GM21825 (cell line): ENCODE results near the gene PARPBP.
"Not testable (repeated sequence)": the region's sequence is repeated elsewhere in the genome, so short reads cannot be mapped to it uniquely, and the experiment has no call there.

ENCODE experiments used
- ATAC-seq: cut with Tn5 transposase; IDR thresholded peaks from one replicate; pipeline ENCODE4 v1.9.1; 2021; ENCODE audit warnings: mild to moderate bottlenecking, moderate library complexity; ENCODE audit not compliant: unreplicated experiment

The PARPBP gene

DNA sequence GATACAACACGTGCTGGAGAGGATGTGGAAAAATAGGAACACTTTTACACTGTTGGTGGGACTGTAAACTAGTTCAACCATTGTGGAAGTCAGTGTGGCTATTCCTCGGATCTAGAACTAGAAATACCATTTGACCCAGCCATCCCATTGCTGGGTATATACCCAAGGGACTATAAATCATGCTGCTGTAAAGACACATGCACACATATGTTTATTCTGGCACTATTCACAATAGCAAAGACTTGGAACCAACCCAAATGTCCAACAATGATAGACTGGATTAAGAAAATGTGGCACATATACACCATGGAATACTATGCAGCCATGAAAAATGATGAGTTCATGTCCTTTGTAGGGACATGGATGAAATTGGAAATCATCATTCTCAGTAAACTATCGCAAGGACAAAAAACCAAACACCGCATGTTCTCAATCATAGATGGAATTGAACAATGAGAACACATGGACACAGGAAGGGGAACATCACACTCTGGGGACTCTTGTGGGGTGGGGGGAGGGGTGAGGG lies 27.1 kb downstream of the PARPBP start:
- ATAC-seq, result not testable (repeated sequence)

DNA sequence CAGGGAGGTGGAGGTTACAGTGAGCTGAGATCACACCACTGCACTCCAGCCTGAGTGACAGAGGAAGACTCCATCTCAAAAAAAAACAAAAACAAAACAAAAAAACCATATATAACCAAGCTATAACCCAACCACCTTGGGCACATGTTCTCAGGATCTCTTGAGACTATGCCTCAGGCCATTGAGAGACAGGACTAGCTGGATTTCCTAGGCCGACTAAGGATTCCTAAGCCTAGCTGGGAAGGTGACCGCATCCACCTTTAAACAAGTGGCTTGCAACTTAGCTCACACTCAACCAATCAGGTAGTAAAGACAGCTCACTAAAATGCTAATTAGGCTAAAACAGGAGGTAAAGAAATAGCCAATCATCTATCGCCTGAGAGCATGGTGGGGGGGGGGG lies 35.2 kb downstream of the PARPBP start:
- not testable (repeated sequence) for ATAC-seq

DNA sequence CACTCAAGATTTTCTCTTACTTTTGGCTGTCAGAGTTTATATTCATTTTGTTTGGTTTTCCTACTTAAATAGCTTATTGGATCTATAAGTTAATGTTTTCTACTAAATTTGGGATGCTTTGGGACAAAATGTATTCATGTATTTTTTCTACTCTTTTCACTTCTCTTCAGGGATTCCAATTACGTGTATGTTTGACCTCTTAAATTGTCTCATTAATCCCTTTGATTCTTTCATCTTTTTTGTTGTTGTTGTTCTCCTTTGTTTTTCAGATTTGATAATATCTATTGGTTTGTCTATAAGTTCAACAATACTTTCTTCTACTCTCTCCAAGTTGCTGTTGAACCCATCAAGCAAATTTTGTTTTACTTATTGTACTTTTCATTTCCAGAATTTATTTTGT lies 43.4 kb downstream of the PARPBP start:
- no peak for ATAC-seq

DNA sequence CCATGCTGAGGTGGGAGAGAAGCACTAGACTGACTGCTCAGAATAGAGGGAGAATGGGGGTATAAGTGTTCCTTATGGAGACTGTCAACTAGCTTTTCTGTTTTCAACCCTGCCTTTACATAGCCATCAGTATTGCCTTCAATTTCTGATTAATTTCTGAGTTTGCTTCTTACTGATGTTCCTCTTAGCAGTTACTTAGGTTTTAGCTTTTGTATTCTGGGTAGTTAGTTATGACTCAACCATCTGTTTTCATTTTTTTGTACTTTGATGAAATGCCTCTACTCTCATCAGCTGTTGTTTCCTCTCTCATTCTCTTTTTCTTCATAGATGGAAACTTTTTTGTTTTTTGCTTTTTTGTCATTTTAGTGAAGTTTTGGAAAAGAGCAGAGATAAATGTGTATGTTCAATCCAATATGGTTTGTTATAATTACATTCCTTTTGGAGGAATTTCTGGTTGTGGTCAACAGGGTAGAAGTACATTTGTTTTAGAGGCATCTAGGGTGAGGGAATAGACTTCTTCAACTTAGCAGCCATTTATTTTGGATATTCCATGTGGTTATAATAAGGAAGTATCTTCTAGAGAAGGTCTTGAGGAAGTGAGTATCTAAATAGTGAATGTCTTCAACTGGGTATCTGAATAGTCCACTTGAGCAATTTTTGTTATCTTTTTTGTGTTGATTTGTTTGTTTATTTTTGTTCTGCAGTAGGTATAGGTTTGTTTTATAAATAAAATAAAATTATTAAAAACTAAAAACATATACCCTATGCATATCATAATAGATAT lies 48.0 kb downstream of the PARPBP start:
- no peak for ATAC-seq

DNA sequence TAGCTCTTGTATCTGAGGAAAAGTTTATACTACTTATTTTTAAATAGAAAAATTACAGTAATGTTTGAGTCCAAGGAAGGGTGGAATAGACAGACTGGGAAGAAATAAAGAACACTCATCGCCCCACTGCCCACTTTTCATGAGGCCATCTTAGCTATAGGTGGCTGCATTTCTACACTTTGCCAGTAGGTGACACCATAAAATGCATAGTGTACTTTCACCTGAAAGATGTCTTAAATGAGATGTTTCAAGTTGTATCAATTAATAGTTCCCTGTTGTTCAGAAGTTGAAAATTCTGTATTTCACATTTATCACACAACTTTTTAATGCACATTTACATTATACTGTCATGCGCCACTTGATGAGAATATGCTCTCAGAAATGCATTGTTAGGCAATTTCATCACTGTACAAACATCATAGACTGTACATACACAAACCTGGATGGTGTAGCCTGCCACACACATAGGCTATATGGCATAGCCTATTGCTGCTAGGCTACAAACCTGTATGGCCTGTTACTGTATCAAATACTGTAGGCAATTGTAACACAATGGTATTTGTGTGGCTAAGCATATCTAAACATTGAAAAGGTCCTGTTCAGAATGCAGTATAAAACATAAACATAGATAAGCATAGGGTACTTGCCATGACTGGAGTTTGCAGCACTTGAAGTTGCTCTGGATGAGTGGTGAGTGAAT lies 50.1 kb downstream of the PARPBP start:
- no peak for ATAC-seq

DNA sequence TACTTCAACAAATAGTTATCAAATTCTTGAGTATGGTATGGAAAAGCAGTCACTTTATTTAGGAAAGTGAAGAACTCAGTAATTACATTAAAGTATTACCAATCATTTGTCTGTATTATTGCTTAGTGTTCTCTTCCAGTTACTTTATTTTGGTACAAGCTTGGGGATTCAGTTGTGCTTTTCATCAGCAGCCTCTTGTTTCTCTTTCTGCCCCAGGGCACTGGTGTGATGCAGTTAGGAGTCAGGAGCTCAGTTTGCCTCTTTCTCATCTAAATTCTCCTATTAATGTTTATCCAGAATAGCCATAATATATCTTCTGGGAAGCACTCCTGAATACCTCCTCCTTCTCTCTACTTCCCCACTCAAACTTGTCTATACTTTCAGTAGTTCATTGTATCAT lies 52.0 kb downstream of the PARPBP start:
- ATAC-seq, result no peak

DNA sequence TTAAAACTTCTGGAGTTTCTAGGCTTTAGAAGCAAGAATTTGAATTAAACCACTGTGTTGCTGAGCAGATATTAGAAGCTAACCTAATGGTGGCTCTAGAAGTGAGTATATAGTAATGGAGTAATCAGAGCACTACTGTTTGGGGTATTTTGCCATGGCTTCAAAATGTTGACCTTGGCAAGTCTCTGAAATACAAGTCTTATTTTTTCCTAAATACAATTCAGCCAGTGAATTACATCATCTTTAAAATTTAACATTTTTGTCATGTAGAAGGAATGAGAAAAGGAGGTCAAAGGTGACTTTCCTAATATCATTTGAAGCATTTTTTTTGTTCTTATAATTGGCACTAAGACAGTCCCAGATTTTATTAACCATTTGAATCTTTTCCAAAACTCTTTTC lies 52.5 kb downstream of the PARPBP start:
- ATAC-seq, result no peak

DNA sequence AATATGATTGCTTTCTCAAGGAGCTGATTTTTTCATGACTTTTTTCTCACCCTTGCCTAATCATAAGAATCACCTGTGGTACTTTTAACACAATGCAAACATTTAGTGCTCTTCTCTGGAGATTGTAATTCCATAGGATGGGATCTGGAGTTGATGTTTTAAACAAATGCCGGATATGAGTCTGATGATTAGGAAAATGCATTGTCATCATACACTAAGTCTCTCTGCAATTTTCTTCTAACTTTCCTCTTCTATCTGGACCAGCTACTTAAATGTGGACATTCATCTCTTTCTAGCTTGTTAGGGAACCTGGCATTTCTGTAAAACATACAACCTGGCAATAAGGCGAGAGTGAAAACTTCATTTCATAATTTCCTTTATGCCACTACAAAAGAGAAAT lies 54.1 kb downstream of the PARPBP start:
- ATAC-seq, result no peak

DNA sequence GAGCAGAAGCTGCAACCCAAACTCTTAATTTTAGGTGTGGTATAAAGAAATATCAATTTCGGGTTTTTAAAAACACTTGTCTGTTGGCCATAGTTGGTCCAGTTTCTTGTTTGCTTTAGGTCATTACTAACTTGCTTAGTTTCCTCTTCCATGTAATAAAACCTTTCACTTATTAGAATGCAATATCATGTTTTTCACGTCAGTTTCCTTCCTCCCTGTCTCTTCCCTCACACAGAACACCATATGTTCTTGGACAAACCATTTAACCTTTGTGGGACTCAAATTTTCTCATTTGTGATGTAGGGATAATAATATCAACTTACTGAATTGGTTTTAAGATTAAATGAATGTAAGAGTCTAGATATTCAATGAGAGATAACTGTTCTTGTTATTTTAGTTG lies 54.8 kb downstream of the PARPBP start:
- ATAC-seq, result no peak

DNA sequence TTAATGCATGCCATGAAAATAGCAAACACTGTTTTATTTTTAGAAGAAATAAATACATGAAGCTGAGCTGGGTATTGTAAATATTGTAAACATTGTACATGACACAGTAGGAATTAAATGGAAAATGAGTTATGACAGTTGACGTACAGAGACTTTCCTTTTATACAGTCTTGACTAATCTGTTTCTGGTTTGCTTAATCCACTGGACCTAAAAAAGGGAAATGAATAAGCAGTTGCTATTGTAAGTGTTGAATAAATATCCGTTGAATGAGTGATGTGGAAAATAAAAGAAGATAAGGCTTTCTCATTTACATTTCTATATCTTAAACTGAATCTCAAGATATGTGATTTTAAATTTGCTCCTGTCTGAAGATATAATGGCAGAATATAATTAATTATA lies 62.7 kb downstream of the PARPBP start:
- ATAC-seq, result no peak

DNA sequence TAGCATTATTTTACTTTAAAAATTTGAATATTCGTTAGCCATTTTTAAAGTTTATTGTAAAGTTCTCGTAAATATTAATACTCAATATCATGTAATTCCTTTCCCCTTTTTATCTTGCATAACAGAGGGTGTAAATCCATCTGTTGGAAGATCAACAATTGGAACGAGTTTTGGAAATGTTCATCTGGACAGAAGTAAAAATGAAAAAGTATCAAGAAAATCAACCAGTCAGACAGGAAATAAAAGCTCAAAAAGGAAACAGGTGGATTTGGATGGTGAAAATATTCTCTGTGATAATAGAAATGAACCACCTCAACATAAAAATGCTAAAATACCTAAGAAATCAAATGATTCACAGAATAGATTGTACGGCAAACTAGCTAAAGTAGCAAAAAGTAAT lies 75.8 kb downstream of the PARPBP start:
- no peak for ATAC-seq

DNA sequence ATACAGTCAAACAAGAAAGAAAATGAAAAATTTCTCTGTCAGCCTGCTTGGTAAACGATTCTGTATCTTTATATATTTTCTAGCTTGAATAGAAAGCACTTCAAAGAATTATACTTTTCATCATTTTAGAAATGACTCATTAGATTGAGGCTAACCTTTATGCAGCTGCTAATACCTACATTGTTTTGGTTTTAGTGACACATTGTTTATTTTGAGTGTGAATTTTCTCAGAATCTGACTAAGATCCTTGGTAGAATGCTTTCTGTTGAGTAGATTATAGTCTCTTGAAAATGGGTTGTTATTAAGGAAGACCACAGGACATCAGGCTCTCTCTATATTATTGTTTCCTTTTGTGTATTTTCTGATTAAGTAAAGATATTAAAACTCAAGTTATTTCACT lies 77.8 kb downstream of the PARPBP start, which contains the start of gene PMCH:
Gene PMCH, minus strand, starts transcription at position 45 of the 400 bp plus-strand sequence. CDS start 63 bp downstream, outside the sequence.
- no peak for ATAC-seq

DNA sequence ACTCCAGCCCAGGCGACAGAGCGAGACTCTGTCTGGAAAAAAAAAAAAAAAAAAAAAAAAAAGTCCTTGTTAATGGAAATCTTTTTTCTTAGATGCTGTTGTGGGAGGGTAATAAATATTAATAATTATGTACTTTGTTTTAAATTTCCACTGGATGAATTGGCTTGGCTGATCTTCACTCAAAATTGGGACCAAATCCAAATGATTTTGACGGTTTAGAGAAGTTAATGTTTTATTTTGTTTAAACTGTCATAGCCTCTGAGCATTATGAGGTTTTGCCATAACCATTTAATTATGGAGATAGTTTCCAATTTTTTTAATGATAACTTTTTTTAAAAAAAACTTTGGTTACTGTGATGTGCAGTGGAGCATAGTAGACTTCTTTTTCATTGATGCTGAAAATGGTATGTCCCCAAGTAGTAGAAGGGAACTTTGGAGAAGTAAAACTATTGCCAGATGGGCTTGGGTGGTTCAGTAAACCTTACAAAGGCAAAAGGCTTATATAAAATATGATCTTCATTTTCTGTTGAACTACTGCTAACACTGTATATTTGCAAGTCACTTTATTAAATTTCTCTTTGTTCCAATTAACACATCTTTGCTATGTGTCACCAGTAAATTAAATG lies 81.6 kb downstream of the PARPBP start:
- no peak for ATAC-seq

DNA sequence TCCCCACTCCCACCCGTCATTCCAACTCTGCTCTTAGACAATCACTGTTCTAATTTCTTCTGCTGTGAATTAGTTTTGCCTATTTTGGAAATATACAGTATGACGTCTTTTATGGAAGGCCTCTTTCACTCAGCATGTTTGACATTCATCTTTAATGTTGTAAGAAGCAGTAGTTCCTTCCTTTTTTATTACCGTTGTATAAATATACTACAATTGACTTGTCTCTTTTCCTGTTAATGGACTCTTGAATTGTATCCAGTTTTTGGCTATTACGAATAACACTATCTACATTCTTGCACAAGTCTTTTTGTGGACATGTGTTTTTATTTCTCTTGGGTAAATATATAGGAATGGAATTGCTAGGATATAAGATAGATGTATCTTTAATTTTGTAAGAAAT lies 82.6 kb downstream of the PARPBP start:
- ATAC-seq, result no peak

DNA sequence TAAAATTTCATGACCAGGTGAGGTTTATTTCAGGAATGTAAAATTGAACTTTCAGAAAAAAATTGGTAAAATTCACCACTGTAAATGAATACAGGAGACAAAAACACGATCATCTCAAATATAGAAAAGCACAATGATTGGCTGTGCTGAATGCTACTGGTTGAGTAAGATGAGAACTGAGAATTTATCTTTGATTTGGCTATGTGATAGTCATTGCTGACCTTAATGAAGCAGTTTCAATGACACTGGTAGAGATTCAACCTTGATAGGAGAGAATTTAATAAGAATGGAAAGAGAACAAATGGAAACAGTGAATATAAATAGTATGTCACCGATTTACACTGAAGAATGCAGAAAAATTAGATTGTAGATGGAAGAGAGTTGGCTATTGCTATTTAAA lies 84.0 kb downstream of the PARPBP start:
- ATAC-seq, result no peak

DNA sequence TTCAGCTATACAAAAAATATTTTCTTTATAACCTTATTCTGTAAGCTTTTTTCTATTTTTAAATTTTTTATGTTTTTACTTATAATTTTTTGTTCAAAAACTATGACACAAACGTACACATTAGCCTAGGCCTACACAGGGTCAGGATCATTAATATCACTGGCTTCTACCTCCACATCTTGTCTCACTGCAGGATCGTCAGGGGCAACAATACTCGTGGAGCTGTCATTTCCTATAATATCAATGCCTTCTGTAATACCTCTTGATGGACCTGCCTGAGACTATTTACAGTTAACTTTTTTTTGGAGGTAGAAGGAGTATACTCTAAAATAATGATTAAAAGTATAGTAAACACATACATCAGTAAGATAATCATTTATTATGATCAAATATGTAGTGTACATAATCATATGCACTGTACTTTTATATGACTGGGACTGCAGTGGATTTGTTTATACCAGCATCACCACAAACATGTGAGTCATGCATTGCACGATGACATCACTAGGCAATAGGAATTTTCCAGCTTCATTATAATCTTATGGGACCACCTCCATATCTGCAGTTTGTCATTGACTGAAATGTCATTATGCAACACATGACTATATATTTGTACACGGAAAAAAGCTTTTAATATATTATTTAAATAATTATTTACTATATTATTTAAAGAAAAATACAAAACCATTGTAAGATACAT lies 96.2 kb downstream of the PARPBP start:
- no peak for ATAC-seq

DNA sequence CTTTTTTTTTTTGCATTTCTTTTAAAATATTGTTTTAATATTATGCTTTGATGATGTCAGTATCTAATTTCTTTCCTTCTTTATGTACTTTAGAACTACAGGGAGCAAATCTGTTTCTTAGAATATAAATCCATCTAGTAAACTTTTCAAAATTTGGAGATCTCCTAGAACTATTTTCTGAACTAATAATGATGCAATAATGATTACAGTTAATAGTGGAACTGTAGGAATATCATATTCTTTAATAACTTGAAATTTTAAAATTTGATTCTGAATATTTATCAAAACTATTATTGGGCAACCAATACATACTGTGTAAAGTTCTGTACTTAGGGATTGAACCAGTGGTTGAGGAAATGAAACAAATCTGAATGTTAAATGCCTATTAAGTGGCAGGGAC lies 100.8 kb downstream of the PARPBP start:
- no peak for ATAC-seq

DNA sequence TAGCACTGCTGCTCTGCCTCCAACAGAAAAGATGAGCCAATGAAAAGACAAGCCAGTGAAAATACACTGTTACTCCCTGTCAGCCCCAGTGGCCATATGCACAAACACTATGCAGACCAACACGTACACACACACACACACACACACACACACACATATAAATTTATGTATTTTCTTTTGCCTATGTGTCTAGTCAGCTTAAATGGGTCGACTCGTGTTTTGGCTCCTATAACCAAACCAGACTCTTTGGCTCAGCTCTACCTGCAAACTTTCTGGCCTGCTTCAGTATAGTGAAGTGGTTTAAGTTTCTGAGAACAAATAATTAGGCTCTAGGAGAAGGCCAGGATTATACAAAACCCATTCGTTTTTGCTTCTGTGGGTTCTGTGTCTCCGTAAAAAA lies 108.0 kb downstream of the PARPBP start:
- ATAC-seq, result no peak

DNA sequence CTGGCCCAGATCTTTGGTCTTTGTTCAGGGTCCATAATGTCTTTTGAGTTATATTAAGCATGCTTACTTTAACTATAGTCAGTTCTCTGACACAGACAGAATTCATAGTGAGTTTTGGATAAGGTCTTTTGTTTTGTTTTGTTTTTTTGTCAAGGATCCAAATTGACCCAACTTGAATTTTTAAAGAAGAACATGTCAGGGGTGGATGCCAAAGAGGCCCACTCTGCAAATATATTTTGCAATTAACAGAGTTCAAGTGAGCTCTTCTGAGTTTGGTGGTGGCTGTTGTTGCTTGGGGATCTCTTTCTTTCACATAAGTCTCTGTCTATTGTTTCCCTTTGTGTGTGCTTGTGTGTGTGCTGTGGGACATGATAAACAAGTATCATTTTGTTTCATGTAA lies 112.1 kb downstream of the PARPBP start:
- no peak for ATAC-seq

DNA sequence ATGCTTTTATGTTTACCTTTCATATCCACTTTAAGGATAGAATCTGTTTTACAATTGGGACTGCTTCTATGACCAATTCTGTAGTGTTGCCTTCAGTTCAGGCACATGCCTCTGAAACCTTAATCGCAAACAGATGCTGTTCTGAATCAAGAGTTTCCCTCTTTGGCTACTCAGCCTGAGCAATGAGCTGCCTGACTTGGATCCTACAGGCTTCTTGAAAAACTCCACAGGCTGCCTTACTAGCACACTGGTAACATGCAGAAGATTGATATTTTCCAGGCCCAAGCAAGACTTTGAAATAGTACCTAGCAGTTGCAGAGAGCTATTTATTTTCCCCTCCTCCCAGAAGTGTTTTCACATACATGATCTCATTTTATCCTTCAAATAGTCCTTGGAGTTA lies 112.5 kb downstream of the PARPBP start:
- ATAC-seq, result no peak

DNA sequence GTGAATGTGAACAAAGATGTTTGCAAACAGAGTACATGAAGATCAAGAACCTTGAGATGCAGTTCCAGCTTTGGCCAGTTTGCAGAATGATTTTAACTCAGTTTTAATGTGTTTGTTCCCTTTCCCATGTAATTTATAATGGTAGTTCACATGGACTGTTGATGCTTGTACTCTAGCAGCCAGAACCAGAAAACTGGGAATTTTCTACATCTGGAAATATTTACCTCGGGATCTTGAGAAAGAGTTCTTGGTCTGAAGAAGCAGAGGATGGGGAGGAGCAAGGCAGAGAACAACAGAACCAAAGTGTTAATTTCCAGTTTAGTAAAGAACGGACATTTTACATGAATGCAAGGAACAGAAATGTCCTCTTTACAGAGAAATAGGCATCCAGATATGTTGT lies 114.6 kb downstream of the PARPBP start:
- ATAC-seq, result no peak
